ENCODE results near the gene SMIM33.
"Not testable (repeated sequence)": the region's sequence is repeated elsewhere in the genome, so short reads cannot be mapped to it uniquely, and the experiment has no call there.

Gene SMIM33

DNA sequence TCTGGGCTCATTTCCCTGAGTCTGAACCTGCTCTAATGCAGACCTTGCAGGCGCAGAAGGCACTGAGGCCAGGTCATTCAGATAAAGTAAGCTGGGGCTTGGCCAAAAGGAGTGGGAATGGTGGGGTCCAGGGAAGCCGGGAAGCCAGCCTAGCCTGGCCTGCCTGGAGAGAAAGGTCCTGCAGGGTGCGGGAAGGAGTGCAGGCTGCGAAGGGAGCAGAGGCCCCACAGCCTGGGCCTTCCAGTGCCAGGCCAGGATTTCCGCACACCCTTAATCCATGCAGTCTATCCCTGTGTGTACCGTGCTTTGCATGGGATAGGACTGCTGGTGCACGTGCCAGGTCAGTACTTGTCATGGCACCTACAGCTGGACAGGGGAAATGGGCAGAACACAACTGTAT is 15.4 kb downstream of the SMIM33 start:
- DNase-seq, result no peak

DNA sequence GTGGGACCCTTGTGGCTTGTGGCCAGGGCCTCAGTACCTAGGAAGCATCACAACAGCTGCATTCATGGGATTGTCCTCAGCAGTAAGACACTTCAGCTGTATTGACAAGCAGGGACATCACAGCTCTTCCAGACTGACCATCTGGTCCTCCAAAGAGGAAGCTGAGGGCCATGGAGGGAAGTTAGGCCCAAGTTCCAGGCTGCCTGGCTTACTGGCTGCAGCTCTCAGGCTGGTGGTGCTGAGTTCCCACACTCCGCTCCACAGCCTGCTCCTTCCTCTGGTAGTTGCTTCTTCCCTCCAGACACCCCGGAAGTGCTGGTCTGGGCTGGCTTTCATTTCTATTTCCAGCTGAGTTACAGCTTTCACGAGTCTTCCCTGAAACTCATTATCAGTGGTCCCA is 17.5 kb downstream of the SMIM33 start:
- DNase-seq, result no peak

GRCh38 chr5:139492700-139493192 is 21.9 kb downstream of the SMIM33 start:
- peak; percentile 61 for DNase-seq

DNA sequence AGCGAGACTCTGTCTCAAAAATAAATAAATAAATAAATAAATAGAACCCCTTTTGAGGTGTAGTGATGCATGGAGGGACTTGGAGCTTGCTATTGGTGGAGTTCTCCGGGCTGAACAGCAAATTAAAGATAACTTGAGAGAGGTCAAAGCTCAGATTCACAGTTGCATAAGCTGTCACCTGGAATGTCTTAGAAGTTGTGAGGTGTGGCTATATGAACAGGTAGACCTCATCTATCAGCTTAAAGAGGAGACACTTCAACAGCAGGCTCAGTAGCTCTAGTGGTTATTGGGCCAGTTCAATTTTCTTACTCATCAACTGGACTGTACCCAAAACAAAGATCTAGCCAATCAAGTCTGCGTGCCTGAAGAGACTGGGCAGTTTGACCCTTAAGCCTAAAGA is 23.5 kb downstream of the SMIM33 start:
- no peak for DNase-seq

DNA sequence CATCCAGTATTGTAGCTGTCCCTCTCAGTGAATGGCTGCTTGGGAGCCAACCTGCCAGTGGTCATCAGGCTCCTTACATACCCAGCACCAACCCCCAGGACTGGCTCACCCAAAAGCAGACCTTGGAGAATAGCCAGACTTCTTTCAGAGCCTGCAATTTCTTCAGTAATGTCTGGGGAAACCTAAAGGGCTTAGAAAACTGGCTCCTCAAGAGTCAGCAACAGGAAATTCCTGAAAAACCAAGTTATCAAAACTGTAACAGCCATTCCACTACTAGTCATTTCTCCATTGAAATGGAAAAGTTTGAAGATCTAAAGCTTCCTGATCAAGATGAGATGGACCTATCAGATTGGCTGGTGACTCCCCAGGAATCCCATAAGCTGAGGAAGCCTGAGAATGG is 24.0 kb downstream of the SMIM33 start:
- DNase-seq, result peak; percentile 88

GRCh38 chr5:139495638-139496435 is 25.0 kb downstream of the SMIM33 start:
- peak; percentile 66 for DNase-seq

DNA sequence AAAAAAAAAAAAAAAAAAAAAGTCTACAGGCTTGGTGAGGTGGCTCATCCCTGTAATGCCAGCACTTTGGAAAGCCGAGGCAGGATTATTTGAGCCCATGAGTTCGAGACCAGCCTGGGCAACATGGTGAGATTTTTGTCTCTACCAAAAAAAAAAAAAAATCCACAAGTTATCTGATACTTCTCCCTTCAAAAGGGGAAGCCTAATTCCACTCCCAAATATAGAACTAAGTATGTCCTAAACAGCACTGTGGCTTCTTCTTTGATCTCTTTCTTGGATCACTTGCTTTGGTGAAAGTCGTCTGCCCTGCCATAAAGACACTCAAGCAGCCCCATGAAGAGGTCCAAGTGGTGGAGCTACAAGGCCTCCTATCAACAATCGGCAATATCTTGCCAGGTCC is 30.6 kb downstream of the SMIM33 start:
- DNase-seq, result no peak

DNA sequence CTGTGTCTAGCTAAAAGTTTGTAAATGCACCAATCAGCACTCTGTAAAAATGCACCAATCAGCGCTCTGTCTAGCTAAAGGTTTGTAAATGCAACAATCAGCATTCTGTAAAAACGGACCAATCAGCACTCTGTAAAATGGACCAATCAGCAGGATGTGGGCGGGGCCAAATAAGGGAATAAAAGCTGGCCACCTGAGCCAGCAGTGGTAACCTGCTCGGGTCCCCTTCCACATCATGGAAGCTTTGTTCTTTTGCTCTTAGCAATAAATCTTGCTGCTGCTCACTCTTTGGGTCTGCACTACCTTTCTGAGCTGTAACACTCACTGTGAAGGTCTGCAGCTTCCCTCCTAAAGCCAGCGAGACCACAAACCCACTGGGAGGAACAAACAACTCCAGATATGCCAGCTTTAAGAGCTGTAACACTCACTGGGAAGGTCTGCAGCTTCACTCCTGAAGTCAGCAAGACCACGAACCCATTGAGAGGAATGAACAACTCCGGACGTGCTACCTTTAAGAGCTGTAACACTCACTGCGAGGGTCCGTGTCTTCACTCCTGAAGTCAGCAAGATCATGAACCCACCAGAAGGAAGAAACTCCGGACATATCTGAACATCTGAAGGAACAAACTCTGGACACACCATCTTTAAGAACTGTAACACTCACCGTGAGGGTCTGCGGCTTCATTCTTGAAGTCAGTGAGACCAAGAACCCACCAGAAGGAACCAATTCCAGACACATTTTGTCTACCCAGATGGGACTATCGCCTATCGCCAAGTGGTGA is 32.4 kb downstream of the SMIM33 start:
- not testable (repeated sequence) for DNase-seq

DNA sequence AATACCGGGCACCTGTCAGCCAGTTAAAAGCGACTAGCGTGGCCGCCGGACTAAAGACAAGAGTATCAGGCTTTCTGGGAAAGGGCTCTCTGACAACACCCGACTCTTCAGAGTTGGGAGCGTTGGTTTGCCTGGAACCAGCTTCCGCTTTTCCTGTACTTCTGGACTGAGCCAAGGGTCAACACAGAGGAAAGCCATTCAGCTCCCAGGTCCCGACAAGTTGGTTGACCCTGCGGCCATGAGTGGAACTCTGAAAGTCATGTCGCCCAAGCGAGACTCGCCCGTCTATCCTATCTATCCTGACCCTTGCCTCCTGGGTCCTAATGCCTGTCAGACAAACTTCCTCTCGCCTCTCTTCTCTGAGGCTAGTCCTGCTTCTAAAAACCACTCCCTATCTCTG is 33.1 kb downstream of the SMIM33 start:
- DNase-seq, result not testable (repeated sequence)

DNA sequence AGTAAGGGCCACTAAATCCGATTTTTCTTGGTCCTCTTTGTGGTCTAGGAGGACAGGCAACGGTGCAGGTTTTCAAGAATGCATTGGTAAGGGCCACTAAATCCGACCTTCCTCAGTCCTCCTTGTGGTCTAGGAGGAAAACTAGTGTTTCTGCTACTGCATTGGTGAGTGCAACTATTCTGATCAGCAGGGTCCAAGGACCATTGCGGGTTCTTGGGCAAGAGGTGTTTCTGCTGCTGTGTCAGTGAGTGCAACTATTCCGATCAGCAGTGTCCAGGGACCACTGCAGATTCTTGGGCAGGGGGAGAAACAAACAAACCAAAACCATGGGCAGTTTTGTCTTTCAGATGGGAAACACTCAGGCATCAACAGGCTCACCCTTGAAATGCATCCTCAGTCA is 33.9 kb downstream of the SMIM33 start:
- DNase-seq, result not testable (repeated sequence)

- no peak for DNase-seq
These were observed 42.1 kb downstream of the SMIM33 start for GRCh38 chr5:139512786-139513390.

- DNase-seq, result peak; percentile 81
These were observed 42.6 kb downstream of the SMIM33 start for GRCh38 chr5:139513434-139513833.

DNA sequence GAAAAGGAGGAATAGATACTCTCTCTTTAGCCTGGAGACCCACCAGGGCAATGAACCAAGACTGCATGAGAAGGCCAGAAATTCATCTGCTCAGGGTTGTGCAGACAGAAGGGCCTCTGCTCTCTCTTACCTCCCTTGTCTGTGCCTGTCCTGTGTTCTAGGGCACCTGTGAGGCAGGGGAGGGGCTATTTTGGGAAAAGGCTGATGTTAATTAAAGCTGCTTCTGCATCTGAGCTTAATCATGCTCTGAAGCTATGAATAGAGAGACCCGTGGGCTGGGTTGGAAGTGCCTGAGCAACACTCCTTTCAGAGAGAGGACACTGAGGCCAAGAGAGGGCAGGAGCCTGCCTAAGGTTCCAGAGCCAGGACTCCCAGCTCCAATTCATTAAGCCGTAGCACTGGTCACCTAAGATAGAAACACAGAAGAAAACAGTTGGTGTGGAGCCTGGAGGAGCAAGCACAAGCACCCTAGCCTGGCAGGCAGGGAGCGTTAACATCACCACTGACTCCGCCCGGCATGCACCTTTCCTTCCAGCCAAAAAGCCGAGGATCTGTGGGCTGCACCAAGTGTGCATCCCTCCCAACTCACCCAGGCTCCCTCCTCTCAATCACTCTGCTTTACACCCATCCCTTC is 43.2 kb downstream of the SMIM33 start:
- DNase-seq, result no peak

DNA sequence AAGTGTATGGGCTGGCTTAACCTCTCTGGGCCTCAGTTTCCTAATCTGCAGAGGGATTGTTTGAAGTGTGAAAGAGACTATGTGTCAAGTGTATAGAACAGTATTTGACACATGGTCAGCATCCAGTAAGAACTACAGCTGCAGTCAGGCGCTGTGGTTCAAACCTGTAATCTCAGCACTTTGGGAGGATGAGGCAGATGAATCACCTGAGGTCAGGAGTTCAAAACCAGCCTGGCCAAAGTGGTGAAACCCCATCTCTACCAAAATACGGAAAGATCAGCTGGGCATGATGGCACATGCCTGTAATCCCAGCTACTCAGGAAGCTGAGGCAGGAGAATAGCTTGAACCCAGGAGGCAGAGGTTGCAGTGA is 43.7 kb downstream of the SMIM33 start:
- DNase-seq, result no peak

DNA sequence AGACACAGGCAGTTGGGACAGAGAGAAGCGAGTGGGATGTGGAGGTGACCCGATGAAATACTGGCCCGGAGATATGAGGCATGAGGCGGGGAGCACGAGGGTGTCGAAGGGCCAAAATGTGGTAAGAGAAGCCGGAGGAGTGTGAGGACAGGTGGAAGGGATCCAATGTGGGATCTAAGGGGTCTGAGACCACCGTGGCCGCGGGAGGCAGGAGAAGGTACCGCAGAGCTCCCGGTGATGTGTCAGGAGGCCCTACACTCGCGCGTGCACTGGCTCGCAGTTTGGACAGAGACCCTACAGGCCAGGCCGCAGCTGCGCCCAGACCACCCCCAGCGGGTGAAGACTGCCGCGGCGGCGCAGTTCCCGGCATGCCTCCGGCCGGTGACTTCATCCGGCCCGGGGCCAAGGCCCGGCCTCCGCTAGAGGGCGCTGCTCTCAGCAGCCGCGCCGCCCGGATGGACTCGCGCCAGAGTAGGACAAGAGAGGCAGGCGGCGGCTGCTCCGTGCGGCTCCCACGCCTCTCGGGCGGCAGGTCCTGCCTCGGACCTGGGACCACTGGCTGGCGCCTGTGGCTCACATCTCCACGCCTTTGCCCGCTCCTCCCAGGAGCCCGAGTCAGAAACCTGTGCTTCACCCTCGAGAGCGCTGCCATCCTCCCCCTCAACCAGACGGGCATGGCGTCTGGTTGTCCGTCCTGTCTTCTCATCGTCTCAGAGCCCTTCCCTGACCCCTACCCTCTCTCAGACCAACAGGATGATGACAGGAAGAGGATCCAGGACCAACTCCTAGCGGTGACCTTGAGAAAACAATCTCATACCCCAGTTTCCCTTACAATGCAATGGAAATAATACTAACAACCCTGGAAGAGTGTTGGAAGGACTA is 47.1 kb downstream of the SMIM33 start:
- DNase-seq, result peak; percentile 84
